HEK293 (cell line): ENCODE measurements around the gene IGFBP7.
A peak's percentile ranks its signal among the peaks of the same experiment; 100 is the strongest.

ENCODE experiments used
- CTCF ChIA-PET: fragments of 350-600 bp; formaldehyde crosslinking; extraction: SDS; loops from one replicate; lab custom pipeline; 2021; ENCODE audit warnings: antibody characterized with exemption; lab: Yijun Ruan, JAX
- POLR2A ChIA-PET: fragments of 300-600 bp; formaldehyde crosslinking; extraction: SDS; loops from one replicate; lab custom pipeline; 2020; ENCODE audit warnings: antibody characterized with exemption, inconsistent platforms; lab: Yijun Ruan, JAX
- H3K27ac ChIP-seq: fragments of 200-500 bp; sonication (Bioruptor generic); 2 replicates; pipeline ENCODE4 v1.5.1; 2014; ENCODE audit warnings: low read depth, low read length, control low read depth, inconsistent platforms; ENCODE audit errors: extremely low read depth
- H3K36me3 ChIP-seq, 2 experiments: fragments of 200-500 bp in 1 of 2; sonication (Bioruptor generic) in 1 of 2; 1 replicate in 1 of 2; 2 replicates in 1 of 2; pipeline ENCODE4 v1.5.1; 2014 to 2017; ENCODE audit warnings: inconsistent platforms in 2 of 2, low read length in 2 of 2; ENCODE audit not compliant: control insufficient read depth in 2 of 2, insufficient read depth in 1 of 2
- H3K4me1 ChIP-seq: fragments of 200-500 bp; sonication (Bioruptor generic); 2 replicates; pipeline ENCODE4 v1.5.1; 2014; ENCODE audit warnings: mild to moderate bottlenecking, low read length, inconsistent platforms; ENCODE audit not compliant: control insufficient read depth, insufficient read depth
- H3K4me3 ChIP-seq: 2 replicates; pipeline ENCODE4 v1.5.1; 2011; ENCODE audit warnings: low read depth, mild to moderate bottlenecking, control low read depth, low read length, moderate library complexity
- H3K9me3 ChIP-seq: fragments of 200-500 bp; sonication (Bioruptor generic); 2 replicates; pipeline ENCODE4 v1.5.1; 2014; ENCODE audit warnings: low read depth, low read length, inconsistent platforms; ENCODE audit not compliant: control insufficient read depth, insufficient read depth
- PRDM2 ChIP-seq: fragments of 450-650 bp; formaldehyde crosslinking; IDR thresholded peaks from 2 replicates; pipeline ENCODE4 v1.5.1; 2016; ENCODE audit warnings: missing biosample characterization, missing genetic modification characterization, borderline replicate concordance
- WT1 ChIP-seq: fragments of 450-650 bp; formaldehyde crosslinking; IDR thresholded peaks from 2 replicates; pipeline ENCODE4 v1.5.1; 2016; ENCODE audit warnings: missing biosample characterization, missing genetic modification characterization
- ZBTB1 ChIP-seq: fragments of 450-650 bp; formaldehyde crosslinking; IDR thresholded peaks from 2 replicates; pipeline ENCODE4 v1.5.1; 2016; ENCODE audit warnings: missing biosample characterization, missing genetic modification characterization
- ZBTB10 ChIP-seq: fragments of 450-650 bp; formaldehyde crosslinking; IDR thresholded peaks from 2 replicates; pipeline ENCODE4 v1.5.1; 2016; ENCODE audit warnings: missing biosample characterization, missing genetic modification characterization
- ZBTB11 ChIP-seq: fragments of 450-650 bp; formaldehyde crosslinking; conservative IDR thresholded peaks from 2 replicates; pipeline ENCODE4 v1.5.1; 2016; ENCODE audit warnings: low read depth, missing biosample characterization, missing genetic modification characterization
- ZEB2 ChIP-seq: fragments of 450-650 bp; formaldehyde crosslinking; IDR thresholded peaks from 2 replicates; pipeline ENCODE4 v1.5.1; 2016; ENCODE audit warnings: missing biosample characterization, missing genetic modification characterization
- ZNF138 ChIP-seq: fragments of 450-650 bp; formaldehyde crosslinking; IDR thresholded peaks from 2 replicates; pipeline ENCODE4 v1.5.1; 2016; ENCODE audit warnings: missing biosample characterization, missing genetic modification characterization, borderline replicate concordance
- ZNF266 ChIP-seq: fragments of 450-650 bp; formaldehyde crosslinking; IDR thresholded peaks from 2 replicates; pipeline ENCODE4 v1.5.1; 2016; ENCODE audit warnings: missing biosample characterization, missing genetic modification characterization, low read depth
- ZNF341 ChIP-seq: fragments of 450-650 bp; formaldehyde crosslinking; IDR thresholded peaks from 2 replicates; pipeline ENCODE4; 2016; ENCODE audit warnings: low read depth, missing biosample characterization, missing genetic modification characterization
- ZNF585B ChIP-seq: fragments of 450-650 bp; formaldehyde crosslinking; IDR thresholded peaks from 2 replicates; pipeline ENCODE4 v1.5.1; 2016; ENCODE audit warnings: missing biosample characterization, missing genetic modification characterization
- ZNF626 ChIP-seq: fragments of 450-650 bp; sonication (Bioruptor Pico); formaldehyde crosslinking; IDR thresholded peaks from 2 replicates; pipeline ENCODE4 v1.5.1; 2018; ENCODE audit warnings: missing biosample characterization, missing genetic modification characterization, inconsistent platforms
- ZNF670 ChIP-seq: fragments of 450-650 bp; formaldehyde crosslinking; IDR thresholded peaks from 2 replicates; pipeline ENCODE4 v1.5.1; 2016; ENCODE audit warnings: missing biosample characterization, missing genetic modification characterization, low read depth

Gene IGFBP7

GRCh38 chr4:57104706-57105560 is 5.3 kb downstream of the IGFBP7 start (continued):
- TF ChIP-seq ZNF585B (tag by site-specific recombination) (no peak), ZBTB1 (no peak)

- CTCF ChIA-PET: interaction anchor here (1.8 to 2.2 kb wide), 2 partner anchors 61 to 65 kb away, joined by 9 to 10 read pairs; no protein-coding TSS in a partner anchor
- peaks cover 6% of the 10 kb centered on the region for H3K4me1 ChIP-seq
- no peaks in the 10 kb centered on the region for H3K36me3 ChIP-seq
- H3K4me3 ChIP-seq: no peak overlapping the region
- POLR2A ChIA-PET: interaction anchor here (0.6 to 1.8 kb wide), 2 partner anchors 10 to 24 kb away, joined by 3 to 5 read pairs; no protein-coding TSS in a partner anchor
- TF ChIP-seq ZNF138: no peak
- 0 out of 2 replicates have a peak, but pooled peaks have one; percentile 18 for TF ChIP-seq ZNF341
- no peak for TF ChIP-seq ZBTB10 (tag by site-specific recombination)
- TF ChIP-seq WT1 (tag by site-specific recombination): peak; percentile 64
- no peak for TF ChIP-seq ZNF626 (tag by site-specific recombination)
- TF ChIP-seq ZEB2 (tag by site-specific recombination): no peak
- no peak for TF ChIP-seq ZNF266 (tag by site-specific recombination)
- TF ChIP-seq PRDM2: no peak
- no peak for TF ChIP-seq ZNF670 (tag by site-specific recombination)
- TF ChIP-seq ZBTB11 (tag by site-specific recombination): no peak
- H3K27ac ChIP-seq: no peak overlapping the region
- H3K9me3 ChIP-seq: no peaks in the 10 kb centered on the region
Measured at GRCh38 chr4:57103051-57103450, 7.1 kb downstream of the IGFBP7 start.
